Thyroid gland (tissue), 4 donors: ENCODE results near the gene ZNF814.

ENCODE experiments used
- POLR2A ChIP-seq, 2 donors: fragments of 450-650 bp; IDR thresholded peaks; one replicate each; pipeline ENCODE4 v1.6.1; 2017; ENCODE audit warnings: antibody characterized with exemption in 2 of 2, mild to moderate bottlenecking in 2 of 2, moderate library complexity in 1 of 2
- TF ChIP-seq, protein P1 (sequence below), 6 experiments: fragments of 200-600 bp in 3 of 6; fragments of 450-650 bp in 3 of 6; sonication (generic) in 3 of 6; IDR thresholded peaks; one replicate each; pipeline ENCODE4 v1.5.1; 2016 to 2019; ENCODE audit warnings: antibody characterized with exemption in 6 of 6, mild to moderate bottlenecking in 2 of 6, inconsistent platforms in 1 of 6, moderate library complexity in 1 of 6

DNA sequence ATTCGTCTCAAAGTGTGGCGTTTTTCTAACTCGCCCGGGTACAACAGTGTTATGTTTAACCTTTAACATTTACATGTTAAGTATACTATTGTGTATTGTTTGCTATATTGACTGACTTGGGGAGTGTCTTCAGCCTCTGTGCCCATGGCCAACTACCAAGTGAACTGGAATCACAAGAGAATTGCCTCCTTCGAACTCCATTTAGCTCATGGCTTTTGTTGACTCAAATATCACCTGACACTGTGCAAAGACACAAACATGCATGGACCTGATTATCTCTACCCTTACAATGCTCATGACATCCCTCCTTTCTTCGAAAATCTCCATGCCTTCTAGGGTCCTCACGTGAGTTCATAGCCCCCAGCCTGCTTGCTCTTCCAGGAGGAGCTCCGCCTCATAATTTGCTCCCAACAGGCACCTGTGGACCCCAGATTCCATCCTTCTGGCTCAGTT lies 704 bp downstream of the ZNF814 start:
- TF ChIP-seq, protein P1, sequence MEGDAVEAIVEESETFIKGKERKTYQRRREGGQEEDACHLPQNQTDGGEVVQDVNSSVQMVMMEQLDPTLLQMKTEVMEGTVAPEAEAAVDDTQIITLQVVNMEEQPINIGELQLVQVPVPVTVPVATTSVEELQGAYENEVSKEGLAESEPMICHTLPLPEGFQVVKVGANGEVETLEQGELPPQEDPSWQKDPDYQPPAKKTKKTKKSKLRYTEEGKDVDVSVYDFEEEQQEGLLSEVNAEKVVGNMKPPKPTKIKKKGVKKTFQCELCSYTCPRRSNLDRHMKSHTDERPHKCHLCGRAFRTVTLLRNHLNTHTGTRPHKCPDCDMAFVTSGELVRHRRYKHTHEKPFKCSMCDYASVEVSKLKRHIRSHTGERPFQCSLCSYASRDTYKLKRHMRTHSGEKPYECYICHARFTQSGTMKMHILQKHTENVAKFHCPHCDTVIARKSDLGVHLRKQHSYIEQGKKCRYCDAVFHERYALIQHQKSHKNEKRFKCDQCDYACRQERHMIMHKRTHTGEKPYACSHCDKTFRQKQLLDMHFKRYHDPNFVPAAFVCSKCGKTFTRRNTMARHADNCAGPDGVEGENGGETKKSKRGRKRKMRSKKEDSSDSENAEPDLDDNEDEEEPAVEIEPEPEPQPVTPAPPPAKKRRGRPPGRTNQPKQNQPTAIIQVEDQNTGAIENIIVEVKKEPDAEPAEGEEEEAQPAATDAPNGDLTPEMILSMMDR (IDR thresholded peaks at IDR 0.05): no peak
- TF ChIP-seq POLR2A (IDR thresholded peaks at IDR 0.05): no peak
